Left ventricle myocardium superior (tissue), 1 donor: ENCODE data around the gene IRAK1BP1. TPM values are rescaled to one million over a fixed set of nuclear protein-coding genes. Genes with fewer than 3 reads are reported as not detected.

Source experiments
- total RNA-seq: library from RNA; stranded (reverse); fragmentation: NEBNext Ultra II Directional; extraction: Animal tissue kit (Norgen Biotek cat#: 25700); gene quantifications from one replicate; pipeline ENCODE4 v1.2.1, GENCODE V29; 2021
- donor health status: DM: no; HTN: yes; CAD: no; lungs with severe emphysema.

The IRAK1BP1 gene
- total RNA-seq, 1 donor from 2014 or later: 5.5 TPM

Other genes with a start within 250 kb of the IRAK1BP1 start
- 17.3 TPM for gene PHIP, start 210.7 kb downstream of the IRAK1BP1 start, total RNA-seq